ENCODE measurements around the gene CEP89.
"Not testable (repeated sequence)": the region's sequence is repeated elsewhere in the genome, so short reads cannot be mapped to it uniquely, and the experiment has no call there.

CEP89 gene

GRCh38 chr19:32895384-32895783, 76.4 kb downstream of the CEP89 start:
- no peak for DNase-seq (ENCODE audit: low read depth, low spot score)

- DNase-seq (ENCODE audit: low read depth, low spot score), result no peak
These were observed 80.1 kb downstream of the CEP89 start for GRCh38 chr19:32891609-32892008.

- no peak for DNase-seq (ENCODE audit: low read depth, low spot score)
These were observed 80.9 kb downstream of the CEP89 start for GRCh38 chr19:32890841-32891240.

- DNase-seq (ENCODE audit: low read depth, low spot score), result no peak
These were observed 81.4 kb downstream of the CEP89 start for GRCh38 chr19:32890326-32890725.

- DNase-seq (ENCODE audit: low read depth, low spot score), result no peak
These were observed 82.4 kb downstream of the CEP89 start for GRCh38 chr19:32889137-32889934.

- DNase-seq (ENCODE audit: low read depth, low spot score), result no peak
These were observed 84.1 kb downstream of the CEP89 start for GRCh38 chr19:32887572-32888215.

GRCh38 chr19:32886241-32886640, 85.5 kb downstream of the CEP89 start:
- no peak for DNase-seq (ENCODE audit: low read depth, low spot score)

- DNase-seq (ENCODE audit: low read depth, low spot score), result not testable (repeated sequence)
These were observed 86.5 kb downstream of the CEP89 start for GRCh38 chr19:32885255-32885654.

- no peak for DNase-seq (ENCODE audit: low read depth, low spot score)
These were observed 90.0 kb downstream of the CEP89 start for GRCh38 chr19:32881766-32882165.

- no peak for DNase-seq (ENCODE audit: low read depth, low spot score)
These were observed 91.1 kb downstream of the CEP89 start for GRCh38 chr19:32880622-32881021.

- DNase-seq (ENCODE audit: low read depth, low spot score), result no peak
These were observed 92.0 kb downstream of the CEP89 start for GRCh38 chr19:32879741-32880140.

GRCh38 chr19:32878988-32879387, 92.8 kb downstream of the CEP89 start:
- DNase-seq (ENCODE audit: low read depth, low spot score), result no peak

- DNase-seq (ENCODE audit: low read depth, low spot score), result no peak
These were observed 93.6 kb downstream of the CEP89 start for GRCh38 chr19:32877977-32878745.

GRCh38 chr19:32877323-32877912, 94.3 kb downstream of the CEP89 start:
- no peak for DNase-seq (ENCODE audit: low read depth, low spot score)

GRCh38 chr19:32876919-32877285, 94.9 kb downstream of the CEP89 start:
- DNase-seq (ENCODE audit: low read depth, low spot score), result no peak

- DNase-seq (ENCODE audit: low read depth, low spot score), result no peak
These were observed 95.4 kb downstream of the CEP89 start for GRCh38 chr19:32876236-32876918.

- no peak for DNase-seq (ENCODE audit: low read depth, low spot score)
These were observed 96.3 kb downstream of the CEP89 start for GRCh38 chr19:32875428-32875827.

- DNase-seq (ENCODE audit: low read depth, low spot score), result no peak
These were observed 97.2 kb downstream of the CEP89 start for GRCh38 chr19:32874605-32875004.

GRCh38 chr19:32873247-32873959, 98.4 kb downstream of the CEP89 start:
- no peak for DNase-seq (ENCODE audit: low read depth, low spot score)

GRCh38 chr19:32872391-32872790, 99.4 kb downstream of the CEP89 start:
- DNase-seq (ENCODE audit: low read depth, low spot score), result no peak

- no peak for DNase-seq (ENCODE audit: low read depth, low spot score)
These were observed 100.7 kb downstream of the CEP89 start for GRCh38 chr19:32870981-32871451.

Data from brain pericyte (primary cell).